Endothelial cell of umbilical vein (primary cell): Measurements from ENCODE around the gene C8B.

Experiments used
- EZH2 ChIP-seq: IDR thresholded peaks from 2 replicates; pipeline ENCODE4 v1.6.1; 2012; ENCODE audit warnings: borderline replicate concordance, low read depth, mild to moderate bottlenecking, moderate library complexity, low read length, inconsistent platforms; ENCODE audit not compliant: severe bottlenecking
- GATA2 ChIP-seq: IDR thresholded peaks from 2 replicates; pipeline ENCODE4 v1.7.0; 2011; ENCODE audit warnings: low read depth, mild to moderate bottlenecking, moderate library complexity, mixed read lengths, low read length; ENCODE audit not compliant: insufficient read length, insufficient read depth
- POLR2A ChIP-seq: IDR thresholded peaks from 2 replicates; pipeline ENCODE4 v1.6.1; 2012; ENCODE audit warnings: low read depth, mild to moderate bottlenecking, control low read depth, low read length
- POLR2AphosphoS5 ChIP-seq: IDR thresholded peaks from 2 replicates; pipeline ENCODE4 v1.6.1; 2012; ENCODE audit warnings: low read depth, mild to moderate bottlenecking, control low read depth, low read length, moderate library complexity; ENCODE audit not compliant: insufficient read depth
- TF ChIP-seq, protein P1 (sequence below): IDR thresholded peaks from 2 replicates; pipeline ENCODE4 v1.6.1; 2011; ENCODE audit not compliant: insufficient read depth, insufficient read length
- TF ChIP-seq, protein P2 (sequence below), 2 donors: IDR thresholded peaks; 1 replicate in 1 of 2; 2 replicates in 1 of 2; pipeline ENCODE4 v1.5.1; 2011; ENCODE audit warnings: low read length in 2 of 2, mild to moderate bottlenecking in 2 of 2, moderate library complexity in 2 of 2, control low read depth in 1 of 2, inconsistent platforms in 1 of 2, low read depth in 1 of 2; ENCODE audit not compliant: insufficient read depth in 1 of 2; ENCODE audit errors: extremely low read depth in 1 of 2

GRCh38 chr1:56940039-56940438, 25.8 kb downstream of the C8B start:
- TF ChIP-seq, protein P1, sequence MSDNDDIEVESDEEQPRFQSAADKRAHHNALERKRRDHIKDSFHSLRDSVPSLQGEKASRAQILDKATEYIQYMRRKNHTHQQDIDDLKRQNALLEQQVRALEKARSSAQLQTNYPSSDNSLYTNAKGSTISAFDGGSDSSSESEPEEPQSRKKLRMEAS: no peak
- TF ChIP-seq, protein P2, sequence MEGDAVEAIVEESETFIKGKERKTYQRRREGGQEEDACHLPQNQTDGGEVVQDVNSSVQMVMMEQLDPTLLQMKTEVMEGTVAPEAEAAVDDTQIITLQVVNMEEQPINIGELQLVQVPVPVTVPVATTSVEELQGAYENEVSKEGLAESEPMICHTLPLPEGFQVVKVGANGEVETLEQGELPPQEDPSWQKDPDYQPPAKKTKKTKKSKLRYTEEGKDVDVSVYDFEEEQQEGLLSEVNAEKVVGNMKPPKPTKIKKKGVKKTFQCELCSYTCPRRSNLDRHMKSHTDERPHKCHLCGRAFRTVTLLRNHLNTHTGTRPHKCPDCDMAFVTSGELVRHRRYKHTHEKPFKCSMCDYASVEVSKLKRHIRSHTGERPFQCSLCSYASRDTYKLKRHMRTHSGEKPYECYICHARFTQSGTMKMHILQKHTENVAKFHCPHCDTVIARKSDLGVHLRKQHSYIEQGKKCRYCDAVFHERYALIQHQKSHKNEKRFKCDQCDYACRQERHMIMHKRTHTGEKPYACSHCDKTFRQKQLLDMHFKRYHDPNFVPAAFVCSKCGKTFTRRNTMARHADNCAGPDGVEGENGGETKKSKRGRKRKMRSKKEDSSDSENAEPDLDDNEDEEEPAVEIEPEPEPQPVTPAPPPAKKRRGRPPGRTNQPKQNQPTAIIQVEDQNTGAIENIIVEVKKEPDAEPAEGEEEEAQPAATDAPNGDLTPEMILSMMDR (IDR thresholded peaks at IDR 0.05; ENCODE audit: extremely low read depth in 1 of 2, insufficient read depth in 1 of 2, low read depth in 1 of 2, low read length in 2 of 2): no peak
- no peak for TF ChIP-seq POLR2AphosphoS5
- no peak for TF ChIP-seq GATA2
- no peak for TF ChIP-seq POLR2A
- TF ChIP-seq EZH2: no peak
